NOMO-1 (cell line): ENCODE results near the gene TSPAN14.
A peak's percentile ranks its signal among the peaks of the same experiment; 100 is the strongest.
"Not testable (repeated sequence)": the region's sequence is repeated elsewhere in the genome, so short reads cannot be mapped to it uniquely, and the experiment has no call there.

Experiments used
- DNase-seq, 2 experiments: peaks; one replicate each; lab custom pipeline; 2025; ENCODE audit not compliant: unreplicated experiment in 2 of 2; lab: John Stamatoyannopoulos, UW

The TSPAN14 gene

DNA sequence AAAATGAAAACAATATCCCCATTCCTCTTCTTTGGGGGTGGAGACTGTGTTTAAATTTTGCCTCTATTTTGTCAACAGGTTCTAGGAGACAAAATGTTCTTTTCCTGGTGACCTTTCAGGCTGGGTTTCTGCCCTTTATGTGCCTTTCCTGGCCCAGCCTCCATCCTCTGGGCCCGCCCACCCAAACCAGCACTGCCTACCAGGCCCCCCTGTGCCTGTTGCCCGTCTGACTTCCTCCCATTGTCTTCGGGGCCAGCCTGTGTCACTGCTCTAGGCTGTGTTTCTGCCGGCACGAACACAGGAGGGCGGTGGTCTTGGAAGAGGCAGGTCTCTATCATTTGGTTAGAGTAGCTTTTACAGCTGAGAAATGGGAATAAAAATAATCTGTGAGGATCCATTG, 13.9 kb downstream of the TSPAN14 start:
- no peak for DNase-seq

- no peak for DNase-seq
Observed at GRCh38 chr10:80468806-80469421, 14.8 kb downstream of the TSPAN14 start.

DNA sequence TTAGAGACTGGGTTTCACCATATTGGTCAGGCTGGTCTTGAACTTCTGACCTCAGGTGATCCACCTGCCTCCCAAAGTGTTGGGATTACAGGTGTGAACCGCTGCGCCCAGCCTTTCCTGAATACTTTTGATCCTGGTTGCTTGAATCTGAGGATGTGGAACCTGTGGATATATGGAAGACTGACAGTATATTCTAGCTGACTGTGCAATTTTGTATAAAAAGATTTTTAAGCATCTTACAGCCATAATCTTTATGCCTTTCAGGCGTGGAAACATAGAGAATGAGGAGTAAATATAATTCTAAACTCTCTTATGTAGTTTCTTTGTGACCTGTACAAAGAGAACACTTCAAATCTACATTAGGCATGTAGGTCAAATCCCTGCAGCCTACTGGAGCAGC, 16.2 kb downstream of the TSPAN14 start:
- no peak for DNase-seq

GRCh38 chr10:80471001-80471400, 16.9 kb downstream of the TSPAN14 start:
- DNase-seq, result no peak

DNA sequence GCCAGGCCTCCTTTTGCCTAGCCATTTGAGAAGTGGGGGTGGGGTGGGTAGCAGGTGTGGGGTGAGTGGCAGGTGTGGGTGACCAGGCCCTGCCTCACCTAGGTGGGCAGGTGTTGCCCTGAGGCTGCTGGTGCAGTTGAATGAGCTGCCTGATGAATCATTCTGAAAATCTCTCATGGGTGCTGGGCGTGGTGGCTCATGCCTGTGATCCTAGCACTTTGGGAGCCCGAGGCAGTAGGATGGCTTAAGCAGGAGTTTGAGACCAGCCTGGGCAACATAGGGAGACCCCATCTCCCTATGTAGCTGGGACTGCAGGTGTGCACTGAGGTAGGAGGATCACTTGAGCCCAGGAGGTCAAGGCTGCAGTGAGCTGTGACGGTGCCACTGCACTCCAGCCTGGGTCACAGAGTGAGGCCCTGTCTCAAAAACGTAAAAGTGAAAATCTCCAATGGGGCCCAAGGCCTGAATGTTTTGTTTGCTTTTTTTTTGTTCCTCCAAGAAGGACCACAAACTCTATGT, 17.7 kb downstream of the TSPAN14 start:
- no peak for DNase-seq

DNA sequence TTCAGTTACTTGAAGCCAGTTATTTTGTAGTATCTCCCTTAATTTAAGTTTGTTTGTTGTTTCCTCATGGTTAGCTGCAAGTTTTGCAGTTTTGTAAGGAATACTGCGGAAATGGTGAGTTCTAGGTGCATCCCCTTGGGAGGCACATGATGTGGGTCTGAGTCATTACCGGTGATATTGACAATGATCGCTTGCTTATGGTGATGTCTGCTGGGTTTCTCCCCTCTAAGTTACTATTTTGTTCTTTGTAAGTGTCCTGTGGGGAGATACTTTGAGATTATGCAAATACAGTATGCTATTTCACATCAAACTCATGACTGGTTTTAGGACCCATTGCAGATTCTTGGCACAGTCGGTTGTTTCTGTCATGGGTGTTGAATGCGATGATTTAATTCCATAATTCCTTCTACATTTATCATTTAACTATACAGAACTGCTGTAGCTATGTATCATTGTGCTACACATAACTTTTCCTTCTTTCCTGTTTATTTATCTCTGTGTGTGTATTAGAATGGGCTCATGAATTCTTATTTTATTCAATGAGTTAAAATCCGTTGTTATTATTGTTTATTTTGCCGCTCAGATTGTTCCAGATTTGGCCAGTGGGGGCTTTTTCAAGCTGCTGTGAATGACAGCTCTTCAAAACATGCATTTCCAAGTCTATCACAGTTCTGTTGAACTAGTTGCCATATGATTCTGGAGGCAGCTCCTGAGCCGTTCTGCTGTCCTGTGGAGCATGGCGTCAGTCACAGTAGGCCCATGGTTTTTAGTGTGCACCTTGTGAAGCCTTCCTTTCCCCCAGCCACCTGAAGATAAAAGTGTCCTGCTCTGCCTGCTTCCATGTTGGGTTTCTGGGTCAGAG, 18.4 kb downstream of the TSPAN14 start:
- DNase-seq, result no peak

DNA sequence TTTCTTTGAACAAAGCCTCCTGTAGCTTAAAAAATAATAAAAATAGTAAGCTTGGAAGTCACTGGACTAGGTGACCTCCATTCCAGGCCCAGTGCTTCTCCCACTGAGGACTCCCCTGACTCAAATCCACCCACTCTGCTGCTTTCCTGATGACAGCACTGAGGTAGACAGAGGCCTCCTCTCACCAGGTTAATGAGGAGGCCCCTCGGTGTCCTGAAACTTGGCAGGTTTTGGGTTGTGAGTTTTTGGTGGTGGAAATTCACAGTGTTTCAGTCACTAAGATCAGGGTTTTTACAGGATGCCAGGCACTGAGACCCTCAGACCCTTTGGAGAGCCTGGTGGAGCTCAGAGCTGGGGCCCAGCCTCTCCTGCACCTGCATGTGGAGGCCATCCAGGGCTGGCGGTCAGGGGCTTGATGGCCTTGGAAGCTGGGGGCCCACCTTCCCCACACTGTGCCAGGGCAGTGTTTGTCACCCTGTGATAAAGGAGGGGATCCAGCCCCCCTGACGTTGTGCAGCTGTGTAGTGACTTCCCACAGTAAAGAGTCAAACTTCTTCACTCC, 19.1 kb downstream of the TSPAN14 start:
- no peak for DNase-seq

- no peak for DNase-seq
Observed at GRCh38 chr10:80473692-80474596, 19.8 kb downstream of the TSPAN14 start.

DNA sequence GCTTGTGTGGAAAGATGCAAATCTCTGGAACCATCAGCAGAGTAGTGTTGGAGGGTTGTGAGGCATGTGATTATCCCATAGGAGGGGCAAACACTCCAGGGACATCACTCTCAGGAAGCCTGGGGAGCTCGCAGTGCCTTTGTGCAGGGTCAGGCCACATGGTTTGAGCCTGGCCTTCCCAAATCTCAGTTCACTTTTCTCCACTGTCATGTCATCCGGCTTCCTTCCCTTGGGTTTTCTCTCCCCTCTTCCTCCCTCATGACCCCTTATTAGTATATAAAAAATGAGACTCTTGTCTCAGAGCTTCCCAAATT, 20.4 kb downstream of the TSPAN14 start:
- no peak for DNase-seq

DNA sequence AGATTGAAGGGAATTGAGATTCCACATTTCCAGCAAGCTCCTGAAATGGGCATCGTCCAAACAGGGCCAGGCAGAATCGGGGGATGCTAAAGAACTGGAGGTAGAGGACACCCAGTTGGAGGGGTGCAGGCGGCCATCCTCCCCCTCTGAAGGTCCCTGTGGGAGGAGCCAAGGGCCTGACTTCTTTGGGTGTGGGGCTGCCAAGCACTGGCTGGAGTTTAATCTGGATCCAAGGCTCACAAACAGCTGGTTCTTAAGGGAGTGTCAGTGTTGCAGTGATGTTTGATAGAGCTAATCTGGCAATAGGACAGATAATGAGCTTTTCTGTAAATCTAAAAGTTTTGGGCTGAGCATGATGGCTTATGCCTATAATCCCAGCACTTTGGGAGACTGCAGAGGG, 20.8 kb downstream of the TSPAN14 start:
- no peak for DNase-seq

DNA sequence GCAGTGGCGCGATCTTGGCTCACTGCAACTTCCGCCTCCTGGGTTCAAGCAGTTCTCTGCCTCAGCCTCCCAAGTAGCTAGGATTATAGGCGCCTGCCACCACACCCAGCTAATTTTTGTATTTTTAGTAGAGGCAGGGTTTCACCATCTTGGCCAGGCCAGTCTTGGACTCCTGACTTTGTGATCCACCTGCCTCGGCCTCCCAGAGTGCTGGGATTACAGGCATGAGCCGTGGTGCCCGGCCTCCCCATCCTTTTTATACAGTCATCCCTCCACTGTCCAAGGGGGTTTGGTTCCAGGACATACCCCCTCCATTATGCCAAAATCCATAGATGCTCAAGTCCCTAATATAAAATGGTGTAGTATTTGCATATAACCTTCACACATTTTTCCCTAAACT, 21.5 kb downstream of the TSPAN14 start:
- DNase-seq, result not testable (repeated sequence)

DNA sequence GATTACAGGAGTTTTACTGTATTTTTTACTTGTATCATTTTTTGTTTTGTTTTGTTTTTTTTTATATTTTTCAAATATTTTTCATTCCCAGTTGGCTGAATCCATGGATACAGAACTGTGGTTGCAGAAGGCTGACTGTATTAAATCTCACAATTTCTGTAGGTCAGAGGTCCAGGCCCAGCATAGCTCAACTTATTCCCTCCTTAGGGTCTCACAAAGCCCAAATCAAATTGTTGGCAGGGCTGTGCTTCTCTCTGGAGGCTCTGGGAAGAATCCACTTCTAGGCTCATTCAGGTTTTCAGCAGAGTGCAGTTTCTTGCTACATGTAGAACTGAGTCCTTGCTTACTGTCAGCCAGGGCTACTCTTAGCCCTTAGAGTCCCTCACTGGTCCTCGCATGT, 22.6 kb downstream of the TSPAN14 start:
- no peak for DNase-seq

DNA sequence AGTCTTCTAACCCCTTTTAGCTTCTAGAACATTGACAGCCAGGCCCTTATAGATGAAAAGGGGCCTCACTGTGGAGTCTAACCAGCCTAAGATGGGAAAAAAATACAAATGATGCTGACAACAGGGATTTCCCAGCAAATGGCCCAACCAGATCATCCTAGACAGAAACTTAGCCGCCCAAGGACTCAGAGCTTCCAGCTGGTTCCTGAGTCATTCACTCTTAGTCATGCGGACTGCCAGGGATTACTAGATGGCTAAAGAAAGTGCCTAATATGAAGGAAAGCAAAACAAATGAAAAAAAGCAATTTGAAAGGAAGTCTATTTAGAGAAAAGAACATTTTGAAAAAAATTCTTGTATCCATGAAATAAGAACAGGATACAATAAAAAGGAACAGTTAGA, 23.7 kb downstream of the TSPAN14 start:
- no peak for DNase-seq

GRCh38 chr10:80480373-80480772, 26.3 kb downstream of the TSPAN14 start:
- DNase-seq, result not testable (repeated sequence)

DNA sequence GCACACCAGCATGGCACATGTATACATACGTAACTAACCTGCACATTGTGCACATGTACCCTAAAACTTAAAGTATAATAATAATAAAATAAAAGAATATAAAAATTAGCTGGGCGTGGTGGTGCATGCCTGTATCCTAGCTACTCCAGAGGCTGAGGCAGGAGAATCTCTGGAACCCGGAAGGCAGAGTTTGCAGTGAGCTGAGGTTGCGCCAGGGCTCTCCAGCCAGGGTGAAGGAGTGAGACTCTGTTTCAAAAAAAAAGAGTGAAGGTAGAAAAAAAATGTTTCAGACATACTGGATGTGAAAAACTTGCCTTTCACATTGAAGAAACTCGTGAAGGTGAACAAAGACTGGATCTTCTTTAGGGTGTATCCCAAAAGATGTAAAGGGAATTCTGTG, 26.7 kb downstream of the TSPAN14 start:
- no peak for DNase-seq

GRCh38 chr10:80484243-80484642, 30.1 kb downstream of the TSPAN14 start:
- DNase-seq, result no peak

- DNase-seq, result no peak
Observed at GRCh38 chr10:80484676-80485075, 30.6 kb downstream of the TSPAN14 start.

GRCh38 chr10:80485076-80485945, 31.2 kb downstream of the TSPAN14 start:
- peak in 1 of 2 experiments; percentile 6 for DNase-seq

GRCh38 chr10:80485946-80486764, 32.0 kb downstream of the TSPAN14 start:
- DNase-seq, result peak; percentile 41 to 63
